SK-N-SH treated with all-trans-retinoic acid at 6 μM for 48 hours (cell line): Measurements from ENCODE around the gene RTP3.

Source experiments
- ARNTL ChIP-seq: fragments of 450-650 bp; formaldehyde crosslinking; IDR thresholded peaks from 2 replicates; pipeline ENCODE4 v1.5.0; 2020; ENCODE audit warnings: low read depth, mild to moderate bottlenecking, moderate library complexity, borderline replicate concordance
- BACH2 ChIP-seq: fragments of 250-450 bp; sonication (Bioruptor Pico); IDR thresholded peaks from 2 replicates; pipeline ENCODE4 v1.9.0; 2021; ENCODE audit warnings: mild to moderate bottlenecking, borderline replicate concordance
- CREB5 ChIP-seq: fragments of 250-450 bp; sonication (Bioruptor Pico); IDR thresholded peaks from 2 replicates; pipeline ENCODE4 v1.5.1; 2020; ENCODE audit warnings: low read depth, mild to moderate bottlenecking, moderate library complexity
- CSDC2 ChIP-seq: fragments of 250-450 bp; sonication (Bioruptor Pico); IDR thresholded peaks from 2 replicates; pipeline ENCODE4 v1.5.0; 2020; ENCODE audit warnings: mild to moderate bottlenecking, moderate library complexity
- OSR1 ChIP-seq: fragments of 250-450 bp; sonication (Bioruptor Pico); IDR thresholded peaks from 2 replicates; pipeline ENCODE4 v1.8.0; 2022; ENCODE audit warnings: moderate library complexity, mild to moderate bottlenecking, inconsistent platforms
- PATZ1 ChIP-seq: fragments of 250-450 bp; sonication (Bioruptor Pico); IDR thresholded peaks from 2 replicates; pipeline ENCODE4 v1.8.0; 2020; ENCODE audit warnings: mild to moderate bottlenecking, moderate library complexity, borderline replicate concordance
- POU6F1 ChIP-seq: fragments of 250-450 bp; sonication (Bioruptor Pico); IDR thresholded peaks from 2 replicates; pipeline ENCODE4 v1.8.0; 2021; ENCODE audit warnings: low read depth, mild to moderate bottlenecking, moderate library complexity, borderline replicate concordance
- RARB ChIP-seq: fragments of 250-450 bp; sonication (Bioruptor Pico); IDR thresholded peaks from 2 replicates; pipeline ENCODE4 v1.8.0; 2021; ENCODE audit warnings: mild to moderate bottlenecking, moderate library complexity
- TCF4 ChIP-seq: fragments of 250-450 bp; sonication (Bioruptor Pico); IDR thresholded peaks from 2 replicates; pipeline ENCODE4 v1.8.0; 2021; ENCODE audit warnings: mild to moderate bottlenecking, moderate library complexity, borderline replicate concordance
- ZFP3 ChIP-seq: fragments of 250-450 bp; sonication (Bioruptor Pico); IDR thresholded peaks from 2 replicates; pipeline ENCODE4 v1.5.0; 2020; ENCODE audit warnings: mild to moderate bottlenecking, moderate library complexity
- ZFP30 ChIP-seq: fragments of 450-650 bp; formaldehyde crosslinking; IDR thresholded peaks from 2 replicates; pipeline ENCODE4 v1.5.0; 2022; ENCODE audit warnings: mild to moderate bottlenecking, moderate library complexity

DNA sequence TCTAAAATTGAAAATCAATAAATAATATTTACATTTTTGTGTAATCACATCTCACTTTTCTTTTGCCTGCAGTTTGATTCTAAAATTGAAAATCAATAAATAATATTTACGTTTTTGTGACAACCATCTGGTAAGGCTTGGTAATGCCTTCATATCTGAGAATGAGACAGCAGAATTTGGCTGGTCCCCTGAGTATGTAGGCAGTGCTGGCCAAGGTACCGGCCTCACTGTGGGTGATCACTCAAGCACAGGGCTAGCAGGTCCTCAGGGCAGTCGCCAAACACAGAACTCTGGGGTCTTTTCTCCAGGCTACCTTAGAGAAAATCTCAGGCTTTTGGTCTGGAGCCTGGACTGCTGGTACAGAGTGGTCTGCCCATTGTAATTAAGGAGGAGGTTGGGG lies 26.2 kb downstream of the RTP3 start:
- TF ChIP-seq BACH2 = no peak
- TF ChIP-seq CREB5 = no peak
- TF ChIP-seq RARB (CRISPR knock-in tag) = no peak
- TF ChIP-seq ARNTL (CRISPR knock-in tag) = no peak
- no peak for TF ChIP-seq PATZ1 (CRISPR knock-in tag)
- no peak for TF ChIP-seq OSR1 (CRISPR knock-in tag)
- no peak for TF ChIP-seq CSDC2 (CRISPR knock-in tag)
- no peak for TF ChIP-seq TCF4
- no peak for TF ChIP-seq POU6F1 (CRISPR knock-in tag)
- TF ChIP-seq ZFP3 (CRISPR knock-in tag) = no peak
- no peak for TF ChIP-seq ZFP30 (CRISPR knock-in tag)
